OCI-LY3 (cell line): ENCODE data around the gene CP.

Source experiments
- H2AFZ ChIP-seq: fragments of 200-600, 300-600 bp; shearing (Covaris generic); 2 replicates; pipeline ENCODE4 v1.6.0; 2014; ENCODE audit warnings: antibody characterized with exemption, low read depth, low read length
- H3K27ac ChIP-seq: fragments of 200-600, 300-600 bp; sonication (generic); 2 replicates; pipeline ENCODE4 v1.5.1; 2014; ENCODE audit warnings: mild to moderate bottlenecking, low read length, moderate library complexity, mixed read lengths
- H3K27me3 ChIP-seq: fragments of 200-600, 300-600 bp; sonication (generic); 2 replicates; pipeline ENCODE4 v1.6.1; 2014; ENCODE audit warnings: low read depth, low read length, mixed read lengths
- H3K36me3 ChIP-seq: fragments of 200-600, 300-600 bp; sonication (generic); replicated peaks from 2 replicates; pipeline ENCODE3; 2014; ENCODE audit warnings: low read depth, low read length, mixed read lengths
- H3K4me1 ChIP-seq: fragments of 300-600, 200-600 bp; sonication (generic); 2 replicates; pipeline ENCODE4 v1.6.1; 2014; ENCODE audit warnings: low read length, mixed read lengths
- H3K4me2 ChIP-seq: fragments of 200-600, 300-600 bp; sonication (generic); 2 replicates; pipeline ENCODE4 v1.6.1; 2014; ENCODE audit warnings: low read length, mixed read lengths
- H3K4me3 ChIP-seq: fragments of 300-600, 200-600 bp; sonication (generic); 2 replicates; pipeline ENCODE4 v1.5.1; 2014; ENCODE audit warnings: antibody characterized with exemption, mild to moderate bottlenecking, low read length, moderate library complexity
- H3K79me2 ChIP-seq: fragments of 300-600, 200-600 bp; shearing (Covaris generic); 2 replicates; pipeline ENCODE4 v1.6.1; 2014; ENCODE audit warnings: mild to moderate bottlenecking, low read length, mixed read lengths
- H3K9ac ChIP-seq: fragments of 300-600, 200-600 bp; shearing (Covaris generic); 2 replicates; pipeline ENCODE4 v1.6.0; 2014; ENCODE audit warnings: mild to moderate bottlenecking, low read length, moderate library complexity
- H3K9me3 ChIP-seq: fragments of 200-600, 300-600 bp; shearing (Covaris generic); 2 replicates; pipeline ENCODE4 v1.6.1; 2014; ENCODE audit warnings: low read length, mixed read lengths; ENCODE audit not compliant: insufficient read depth
- H4K20me1 ChIP-seq: fragments of 200-600, 300-600 bp; sonication (generic); 2 replicates; pipeline ENCODE4 v1.6.1; 2016; ENCODE audit warnings: low read length, mixed read lengths; ENCODE audit not compliant: insufficient read depth
- CTCF ChIP-seq: fragments of 200-600, 300-600 bp; sonication (generic); IDR thresholded peaks from 2 replicates; pipeline ENCODE4 v1.5.1; 2014; ENCODE audit warnings: antibody characterized with exemption, low read length, low read depth
- EZH2phosphoT487 ChIP-seq: fragments of 200-600 bp; shearing (Covaris generic); IDR thresholded peaks from 2 replicates; pipeline ENCODE4 v1.6.1; 2018; ENCODE audit warnings: antibody characterized with exemption, mixed run types, low read depth

Gene CP

GRCh38 chr3:149212386-149212785 lies 9.2 kb downstream of the CP start:
- peaks cover 4% of the 10 kb centered on the region; the same call in 1 of the 2 replicates for H3K4me1 ChIP-seq

GRCh38 chr3:149209431-149209830 lies 12.2 kb downstream of the CP start:
- Histone ChIP-seq H3K79me2 (no peaks in the 10 kb centered on the region), H3K27me3 (no peaks in the 10 kb centered on the region; the same call in 1 of the 2 replicates), H3K4me1 (peaks cover 7% of the 10 kb centered on the region), H3K9ac (no peak overlapping the region), H3K27ac (no peak overlapping the region), H4K20me1 (no peaks in the 10 kb centered on the region), H3K4me2 (no peak overlapping the region), H3K36me3 (no peaks in the 10 kb centered on the region), H2AFZ (no peak overlapping the region), H3K4me3 (no peak overlapping the region), H3K9me3 (no peaks in the 10 kb centered on the region)
- TF ChIP-seq EZH2phosphoT487 (no peak), CTCF (no peak)

More at GRCh38 chr3:149212386-149212785, 9.2 kb downstream of the CP start:
- H3K4me2 ChIP-seq, result no peak overlapping the region
- H3K9ac ChIP-seq, result no peak overlapping the region
- no peak overlapping the region for H3K27ac ChIP-seq
- H2AFZ ChIP-seq, result no peak overlapping the region
- no peaks in the 10 kb centered on the region for H4K20me1 ChIP-seq
- no peaks in the 10 kb centered on the region for H3K9me3 ChIP-seq
- H3K27me3 ChIP-seq, result no peaks in the 10 kb centered on the region; the same call in 1 of the 2 replicates
- no peak overlapping the region for H3K4me3 ChIP-seq
- H3K79me2 ChIP-seq, result no peaks in the 10 kb centered on the region
- no peak for TF ChIP-seq EZH2phosphoT487
- no peak for TF ChIP-seq CTCF
- no peaks in the 10 kb centered on the region for H3K36me3 ChIP-seq

- H3K9ac ChIP-seq, result no peak overlapping the region
- H3K9me3 ChIP-seq, result no peaks in the 10 kb centered on the region
- H3K4me3 ChIP-seq, result no peak overlapping the region
- H4K20me1 ChIP-seq, result no peaks in the 10 kb centered on the region
- H3K79me2 ChIP-seq, result no peaks in the 10 kb centered on the region
- H2AFZ ChIP-seq, result no peak overlapping the region
- TF ChIP-seq EZH2phosphoT487 (no peak), CTCF (no peak)
- H3K27me3 ChIP-seq, result no peaks in the 10 kb centered on the region; the same call in 1 of the 2 replicates
- no peak overlapping the region for H3K27ac ChIP-seq
- H3K36me3 ChIP-seq, result no peaks in the 10 kb centered on the region
- no peak overlapping the region for H3K4me2 ChIP-seq
- H3K4me1 ChIP-seq, result peaks cover 22% of the 10 kb centered on the region
Measured at GRCh38 chr3:149207475-149207874, 14.2 kb downstream of the CP start.

GRCh38 chr3:149204390-149204991 lies 17.1 kb downstream of the CP start:
- Histone ChIP-seq H3K27ac (peak overlapping the region; percentile 36), H3K9ac (no peak overlapping the region), H3K79me2 (no peaks in the 10 kb centered on the region), H4K20me1 (no peaks in the 10 kb centered on the region), H3K4me2 (peak overlapping the region; percentile 70), H3K4me3 (0 out of 2 replicates have a peak overlapping the region, but pooled peaks have one; percentile 33), H2AFZ (no peak overlapping the region), H3K4me1 (peaks cover 25% of the 10 kb centered on the region), H3K9me3 (no peaks in the 10 kb centered on the region), H3K36me3 (no peaks in the 10 kb centered on the region), H3K27me3 (no peaks in the 10 kb centered on the region; the same call in 1 of the 2 replicates)
- TF ChIP-seq EZH2phosphoT487 (no peak), CTCF (no peak)
